IPS-18c (cell line): ENCODE results near the gene PCNX2.

Source experiments
- H3K4me3 ChIP-seq: 2 replicates; pipeline ENCODE4 v1.7.0; 2013; ENCODE audit warnings: low read depth, mild to moderate bottlenecking, low read length, moderate library complexity; ENCODE audit not compliant: insufficient read depth
- H3K9me3 ChIP-seq: one replicate; pipeline ENCODE4 v1.6.1; 2013; ENCODE audit warnings: mild to moderate bottlenecking, low read length, moderate library complexity; ENCODE audit not compliant: control insufficient read depth, insufficient read depth

The PCNX2 gene

GRCh38 chr1:232943679-232944252 is 351.8 kb downstream of the PCNX2 start:
- Histone ChIP-seq H3K4me3 (no peak overlapping the region), H3K9me3 (no peaks in the 10 kb centered on the region)

DNA sequence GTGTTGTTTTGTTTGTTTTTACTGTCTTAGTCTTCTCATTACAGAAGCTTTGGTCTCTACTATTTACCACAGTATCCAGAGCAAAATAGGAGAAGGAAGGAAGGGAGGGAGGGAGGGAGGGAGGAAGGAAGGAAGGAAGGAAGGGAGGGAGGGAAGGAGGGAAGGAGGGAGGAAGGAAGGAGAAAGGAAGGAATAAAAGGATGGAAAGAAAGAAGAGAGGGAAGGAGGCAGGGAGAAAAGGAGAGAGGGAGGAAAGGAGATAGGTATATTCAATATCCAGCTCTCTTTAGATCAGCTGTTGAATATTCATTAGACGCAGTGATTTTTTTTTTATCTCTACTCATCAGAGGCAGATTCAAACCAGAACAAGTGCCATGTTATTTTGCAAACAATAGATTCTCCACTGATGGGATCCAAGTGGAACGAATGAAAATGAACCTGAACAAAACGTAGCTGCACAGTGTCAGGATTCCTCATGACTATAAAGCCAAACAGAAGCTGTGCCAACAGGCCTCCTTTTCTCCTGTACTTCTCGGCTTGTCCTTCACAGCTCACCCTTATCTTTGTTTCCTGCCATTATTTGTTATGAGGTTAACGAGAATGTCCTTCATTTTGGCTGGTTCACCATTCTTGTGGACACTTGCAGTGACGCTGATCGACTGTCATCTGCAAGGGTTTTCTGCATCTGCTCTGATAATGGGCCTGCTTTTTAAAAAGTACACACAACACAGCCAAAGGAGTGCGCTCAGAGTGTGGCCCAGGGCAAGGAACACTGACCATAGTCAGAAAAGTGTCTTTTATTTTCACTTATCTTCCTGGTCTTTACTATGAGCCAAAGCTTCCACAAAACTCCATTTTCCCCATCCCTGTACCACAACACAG is 352.9 kb downstream of the PCNX2 start:
- H3K4me3 ChIP-seq, result no peak overlapping the region
- no peaks in the 10 kb centered on the region for H3K9me3 ChIP-seq

DNA sequence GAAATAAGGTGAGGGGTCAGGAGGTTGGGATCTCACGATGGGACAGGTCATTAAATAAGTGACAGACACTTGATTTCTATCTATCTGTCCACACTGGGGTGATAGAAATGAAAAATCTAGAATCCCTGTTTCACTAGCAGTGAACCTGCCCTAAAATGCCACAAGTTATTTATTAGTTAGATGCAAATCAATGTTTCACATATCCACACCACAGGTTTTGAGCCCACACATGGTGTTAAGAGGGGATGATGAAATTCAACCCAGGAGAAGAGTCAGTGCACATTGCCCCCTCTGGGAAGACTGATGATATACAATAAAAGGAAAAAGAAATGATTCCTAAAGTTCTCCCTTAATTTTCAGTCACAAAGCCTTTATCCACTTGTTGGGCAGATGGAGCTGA is 355.3 kb downstream of the PCNX2 start:
- H3K9me3 ChIP-seq, result no peaks in the 10 kb centered on the region
- no peak overlapping the region for H3K4me3 ChIP-seq

DNA sequence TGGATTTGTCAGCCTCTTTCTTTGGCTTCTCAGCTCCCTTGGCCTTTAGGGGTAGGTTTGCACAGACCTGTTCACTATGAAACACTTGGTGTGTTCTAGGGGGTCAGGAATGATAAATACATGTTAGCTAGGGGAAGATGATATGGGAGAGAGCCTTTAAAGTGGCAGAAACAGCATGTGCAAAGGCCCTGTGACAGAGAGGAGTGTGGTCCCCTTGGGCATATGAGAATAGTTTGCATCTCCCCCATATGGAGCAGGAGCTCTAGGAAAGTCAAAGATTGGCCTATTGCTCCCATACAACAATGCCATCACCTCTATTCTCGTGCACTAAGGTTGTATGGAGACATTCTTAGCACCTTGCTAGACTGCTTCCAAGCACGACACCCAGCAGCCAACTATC is 355.8 kb downstream of the PCNX2 start:
- H3K4me3 ChIP-seq, result no peak overlapping the region
- no peaks in the 10 kb centered on the region for H3K9me3 ChIP-seq

- Histone ChIP-seq H3K9me3 (no peaks in the 10 kb centered on the region), H3K4me3 (no peak overlapping the region)
These were observed 356.6 kb downstream of the PCNX2 start for GRCh38 chr1:232938926-232939325.

- Histone ChIP-seq H3K4me3 (no peak overlapping the region), H3K9me3 (no peaks in the 10 kb centered on the region)
These were observed 357.7 kb downstream of the PCNX2 start for GRCh38 chr1:232937741-232938375.

- H3K4me3 ChIP-seq, result no peak overlapping the region
- H3K9me3 ChIP-seq, result no peaks in the 10 kb centered on the region
These were observed 358.6 kb downstream of the PCNX2 start for GRCh38 chr1:232936941-232937340.
